AML-193 (cell line): ENCODE results near the gene TRPC5OS.

Source experiments
- DNase-seq, 2 experiments: peaks; one replicate each; lab custom pipeline; 2025; lab: John Stamatoyannopoulos, UW

The TRPC5OS gene

GRCh38 chrX:111875881-111876280, at the start of gene TRPC5OS:
Gene TRPC5OS (plus strand): TSS chrX:111876181. CDS start chrX:111901850, 25,669 bp downstream.
- DNase-seq: no peak

GRCh38 chrX:111829345-111829744, 46.6 kb upstream of the TRPC5OS start:
- DNase-seq: no peak

- no peak for DNase-seq
Measured at GRCh38 chrX:111830571-111830970, 45.4 kb upstream of the TRPC5OS start.

GRCh38 chrX:111831343-111831742, 44.6 kb upstream of the TRPC5OS start:
- no peak for DNase-seq

- DNase-seq: no peak
Measured at GRCh38 chrX:111837197-111837596, 38.8 kb upstream of the TRPC5OS start.

GRCh38 chrX:111847491-111848133, 28.4 kb upstream of the TRPC5OS start:
- no peak for DNase-seq

GRCh38 chrX:111848541-111848940, 27.4 kb upstream of the TRPC5OS start:
- no peak for DNase-seq

GRCh38 chrX:111850975-111851374, 25.0 kb upstream of the TRPC5OS start:
- no peak for DNase-seq

- DNase-seq: no peak
Measured at GRCh38 chrX:111854556-111855490, 21.2 kb upstream of the TRPC5OS start.

GRCh38 chrX:111857534-111858060, 18.4 kb upstream of the TRPC5OS start:
- DNase-seq: no peak

- DNase-seq: no peak
Measured at GRCh38 chrX:111861605-111862004, 14.4 kb upstream of the TRPC5OS start.

- DNase-seq: no peak
Measured at GRCh38 chrX:111867236-111867635, 8.7 kb upstream of the TRPC5OS start.

- DNase-seq: no peak
Measured at GRCh38 chrX:111868726-111869638, 7.0 kb upstream of the TRPC5OS start.

GRCh38 chrX:111869639-111870034, 6.3 kb upstream of the TRPC5OS start:
- peak; percentile 3 to 15 for DNase-seq

- DNase-seq: no peak
Measured at GRCh38 chrX:111874241-111874640, 1.7 kb upstream of the TRPC5OS start.

- DNase-seq: no peak
Measured at GRCh38 chrX:111876646-111877045, 665 bp downstream of the TRPC5OS start.

- DNase-seq: no peak
Measured at GRCh38 chrX:111877681-111878080, 1.7 kb downstream of the TRPC5OS start.

GRCh38 chrX:111880735-111881134, 4.8 kb downstream of the TRPC5OS start:
- DNase-seq: no peak

- peak in 1 of 2 experiments; percentile 1 for DNase-seq
Measured at GRCh38 chrX:111881715-111882114, 5.7 kb downstream of the TRPC5OS start.

GRCh38 chrX:111886678-111887077, 10.7 kb downstream of the TRPC5OS start:
- DNase-seq: no peak

- DNase-seq: no peak
Measured at GRCh38 chrX:111888600-111888999, 12.6 kb downstream of the TRPC5OS start.

GRCh38 chrX:111892375-111892774, 16.4 kb downstream of the TRPC5OS start:
- DNase-seq: no peak
